HG02852 (cell line): ENCODE measurements around the gene TPSAB1.
"Not testable (repeated sequence)": the region's sequence is repeated elsewhere in the genome, so short reads cannot be mapped to it uniquely, and the experiment has no call there.

Source experiments
- ATAC-seq: cut with Tn5 transposase; IDR thresholded peaks from one replicate; pipeline ENCODE4 v1.9.1; 2021; ENCODE audit warnings: mild to moderate bottlenecking, moderate library complexity; ENCODE audit not compliant: unreplicated experiment

TPSAB1 gene

GRCh38 chr16:1223355-1224214 is 16.9 kb upstream of the TPSAB1 start:
- no peak for ATAC-seq

- no peak for ATAC-seq
Measured at GRCh38 chr16:1224558-1224957, 15.9 kb upstream of the TPSAB1 start.

GRCh38 chr16:1225051-1225451 is 15.5 kb upstream of the TPSAB1 start, which contains the start of gene TPSG1:
Gene TPSG1 (minus strand): TSS chr16:1225268. CDS start chr16:1225252, 16 bp downstream.
- no peak for ATAC-seq

DNA sequence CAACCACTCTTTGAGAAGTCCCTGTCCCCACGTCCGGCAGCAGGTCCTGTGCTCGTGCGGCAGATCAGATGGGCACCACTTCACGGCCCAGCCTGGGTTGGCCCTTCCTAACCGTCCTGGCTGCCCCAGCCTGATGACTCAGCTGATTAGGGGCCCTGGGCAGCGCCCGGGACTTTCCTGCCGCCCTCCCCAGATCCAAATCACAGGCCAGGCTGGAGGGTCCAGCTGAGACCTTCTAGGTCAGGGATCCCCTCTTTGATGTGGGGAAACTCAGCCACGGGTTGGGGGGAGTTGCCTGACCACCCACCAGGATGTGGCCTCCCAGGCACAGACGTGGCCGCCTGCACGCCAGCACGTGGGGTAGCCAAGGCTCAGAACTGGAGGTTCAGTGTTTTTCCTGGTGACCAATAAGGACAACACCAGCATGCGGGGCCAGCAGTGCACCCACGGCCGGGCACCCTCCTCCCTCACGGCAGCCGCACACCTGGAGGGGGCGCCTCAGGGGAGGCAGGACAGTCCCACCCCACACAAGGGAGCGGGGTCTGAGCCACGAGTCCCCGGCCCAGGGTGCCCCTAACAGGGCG is 14.7 kb upstream of the TPSAB1 start:
- not testable (repeated sequence) for ATAC-seq

DNA sequence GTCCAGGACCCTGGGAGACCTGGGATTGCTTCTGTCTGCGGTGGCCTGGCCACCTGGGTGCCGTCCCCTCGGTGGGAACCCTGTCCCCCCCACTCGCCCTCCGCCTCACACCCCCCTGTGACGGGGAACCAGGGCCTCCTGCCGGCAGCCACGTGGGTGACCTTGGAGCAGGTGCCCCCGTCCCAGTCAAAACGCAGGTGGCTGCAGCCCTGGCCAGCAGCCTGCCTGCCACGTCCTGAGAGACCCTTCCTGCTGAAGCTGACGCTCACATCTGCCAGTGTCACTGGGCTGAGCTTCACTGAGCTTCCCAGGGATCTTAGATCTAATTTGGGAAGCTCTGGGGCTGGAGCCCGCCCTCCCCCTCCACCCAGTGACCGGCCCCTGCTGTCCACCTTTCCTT is 13.8 kb upstream of the TPSAB1 start:
- not testable (repeated sequence) for ATAC-seq

DNA sequence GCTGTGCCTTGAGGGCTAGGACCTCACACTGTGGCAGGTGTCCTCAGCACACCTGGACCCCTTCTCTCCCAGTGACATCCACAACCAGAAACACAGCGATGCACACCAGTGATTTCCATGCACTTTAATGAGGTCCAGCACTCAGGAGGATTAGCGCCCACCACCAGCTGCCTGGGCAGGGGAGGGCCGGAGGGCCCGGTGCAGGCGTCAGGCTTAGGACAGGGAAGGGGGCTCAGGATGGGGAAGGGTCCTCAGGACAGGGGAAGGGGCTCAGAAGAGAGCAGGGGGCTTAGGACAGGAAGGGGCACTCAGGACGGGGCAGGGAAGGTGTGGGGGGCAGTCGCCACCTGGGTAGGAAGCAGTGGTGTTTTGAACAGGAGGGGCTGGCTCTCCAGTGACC is 12.3 kb upstream of the TPSAB1 start:
- ATAC-seq = not testable (repeated sequence)

- not testable (repeated sequence) for ATAC-seq
Measured at GRCh38 chr16:1229476-1229875, 11.0 kb upstream of the TPSAB1 start.

DNA sequence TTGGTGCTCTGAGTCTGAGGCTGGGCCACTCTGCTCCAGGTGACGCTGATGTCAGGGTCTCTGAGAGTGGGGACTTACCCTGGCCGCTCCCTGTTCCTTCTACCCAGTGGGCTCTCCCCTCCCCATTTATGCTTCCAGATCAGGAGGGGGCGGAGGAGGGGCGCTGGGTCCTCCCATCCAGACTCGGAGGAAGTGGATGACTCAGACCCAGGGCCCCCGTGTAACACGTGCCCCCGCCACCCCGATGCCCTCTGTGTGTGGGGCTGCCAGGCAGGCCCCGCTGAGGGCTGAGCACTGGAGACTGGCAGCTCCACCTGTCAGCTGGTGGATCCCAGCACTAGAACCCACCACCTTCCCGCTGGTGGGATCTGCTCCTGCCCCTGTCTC is 10.4 kb upstream of the TPSAB1 start, which contains the start of gene TPSB2:
TPSB2 (minus strand) TSS at position 101 of the 387 bp plus-strand sequence. CDS start 233 bp downstream, outside the sequence.
- not testable (repeated sequence) for ATAC-seq

- not testable (repeated sequence) for ATAC-seq
Measured at GRCh38 chr16:1230471-1231212, 9.9 kb upstream of the TPSAB1 start.

DNA sequence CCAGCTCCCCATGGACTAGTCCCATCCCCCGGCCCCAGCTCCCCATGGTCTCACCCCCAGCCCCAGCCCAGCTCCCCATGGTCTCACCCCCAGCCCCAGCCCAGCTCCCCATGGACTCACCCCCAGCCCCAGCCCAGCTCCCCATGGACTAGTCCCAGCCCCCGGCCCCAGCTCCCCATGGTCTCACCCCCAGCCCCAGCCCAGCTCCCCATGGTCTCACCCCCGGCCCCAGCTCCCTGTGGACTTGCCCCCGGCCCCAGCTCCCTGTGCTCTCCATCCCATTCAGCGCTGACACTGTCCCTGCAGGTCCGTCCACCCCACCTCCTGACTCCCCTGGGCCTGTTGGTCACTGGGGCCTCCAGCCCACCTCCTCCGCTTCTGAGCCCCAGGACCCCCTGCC is 9.2 kb upstream of the TPSAB1 start:
- not testable (repeated sequence) for ATAC-seq

DNA sequence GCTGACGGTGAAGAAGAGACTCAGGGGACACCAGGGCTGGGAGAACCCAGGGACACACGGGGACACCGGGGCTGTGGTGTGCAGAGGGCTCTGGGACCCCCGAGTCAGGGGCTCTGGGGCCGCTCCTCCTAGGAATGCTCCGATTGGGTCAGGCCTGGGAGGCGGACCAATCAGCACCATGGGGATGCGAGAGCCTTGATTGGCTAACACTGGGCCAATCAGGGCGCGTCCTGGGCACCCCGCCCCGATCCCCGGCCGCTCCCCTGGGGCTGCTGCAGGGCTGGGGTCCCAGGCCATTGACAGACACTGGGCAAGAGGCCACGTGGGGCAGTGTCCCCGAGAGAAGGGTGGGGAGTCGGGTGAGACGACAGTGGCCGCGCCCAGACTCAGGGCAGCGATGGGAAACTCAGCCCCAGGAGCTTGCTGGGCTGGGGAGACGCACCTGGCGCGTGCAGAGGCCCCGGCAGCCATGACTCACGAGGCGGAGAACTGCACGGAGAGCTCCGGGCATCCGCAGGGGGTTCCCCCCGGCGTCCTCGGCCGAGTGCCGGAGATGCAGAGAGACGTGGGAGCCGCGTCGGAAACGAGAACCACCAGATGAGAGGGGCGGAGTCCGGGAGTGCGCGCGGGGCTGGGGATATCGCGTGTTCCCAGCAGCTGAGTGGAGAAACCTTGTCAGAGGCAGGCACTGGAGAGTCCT is 8.3 kb upstream of the TPSAB1 start:
- not testable (repeated sequence) for ATAC-seq

DNA sequence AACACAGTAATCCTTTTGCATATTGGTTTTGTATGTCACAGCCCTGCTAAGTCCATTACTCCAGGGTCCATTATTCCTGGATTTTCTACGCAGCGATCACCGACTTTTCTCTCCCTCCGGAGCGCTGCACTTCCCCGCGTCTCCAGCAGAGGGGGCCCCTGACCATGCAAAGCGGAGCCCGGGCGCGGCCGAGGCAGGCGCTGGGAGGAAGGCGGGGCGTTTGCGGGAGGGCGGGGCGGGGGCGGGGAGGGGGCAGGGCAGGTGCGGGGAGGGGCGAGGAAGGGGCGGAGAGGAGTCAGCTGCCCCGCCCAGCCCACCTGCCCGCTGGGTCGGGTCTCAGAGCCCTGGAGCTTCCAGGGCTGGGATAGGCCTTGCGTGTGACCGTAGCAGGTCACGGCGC is 3.8 kb upstream of the TPSAB1 start:
- ATAC-seq = not testable (repeated sequence)

DNA sequence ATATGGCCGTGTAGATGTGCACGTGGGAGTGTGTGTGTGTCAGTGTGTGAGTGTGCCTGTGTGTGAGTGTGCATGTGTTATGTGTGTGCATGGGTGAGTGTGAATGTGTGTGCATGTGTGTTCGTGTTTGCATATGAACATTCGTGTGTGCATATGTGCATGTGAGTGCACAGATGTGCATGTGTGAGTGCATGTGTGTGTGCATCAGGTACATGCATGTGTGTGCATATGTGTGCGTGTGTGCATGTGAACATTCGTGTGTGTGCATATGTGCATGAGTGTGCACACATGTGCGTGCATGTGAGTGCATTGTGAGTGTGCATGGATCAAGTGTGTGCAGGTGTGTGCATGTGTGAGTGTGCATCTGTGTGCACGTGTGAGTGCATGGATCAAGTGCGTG is 2.5 kb upstream of the TPSAB1 start:
- ATAC-seq = no peak

- ATAC-seq = not testable (repeated sequence)
Measured at GRCh38 chr16:1238909-1239308, 1.6 kb upstream of the TPSAB1 start.

DNA sequence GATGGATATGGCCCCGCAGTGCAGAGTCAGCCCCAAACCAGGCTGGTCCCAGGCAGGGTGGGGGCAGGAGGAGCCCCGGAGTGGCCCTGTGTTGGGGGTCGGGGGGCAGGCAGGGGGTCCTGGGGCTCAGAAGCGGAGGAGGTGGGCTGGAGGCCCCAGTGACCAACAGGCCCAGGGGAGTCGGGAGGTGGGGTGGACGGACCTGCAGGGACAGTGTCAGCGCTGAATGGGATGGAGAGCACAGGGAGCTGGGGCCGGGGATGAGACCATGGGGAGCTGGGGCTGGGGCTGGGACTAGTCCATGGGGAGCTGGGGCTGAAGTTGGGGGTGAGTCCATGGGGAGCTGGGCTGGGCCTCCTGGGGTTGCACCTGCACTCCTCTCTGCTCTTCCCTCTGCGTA is 930 bp upstream of the TPSAB1 start:
- not testable (repeated sequence) for ATAC-seq

- ATAC-seq = not testable (repeated sequence)
Measured at GRCh38 chr16:1241081-1241480, 576 bp downstream of the TPSAB1 start.

DNA sequence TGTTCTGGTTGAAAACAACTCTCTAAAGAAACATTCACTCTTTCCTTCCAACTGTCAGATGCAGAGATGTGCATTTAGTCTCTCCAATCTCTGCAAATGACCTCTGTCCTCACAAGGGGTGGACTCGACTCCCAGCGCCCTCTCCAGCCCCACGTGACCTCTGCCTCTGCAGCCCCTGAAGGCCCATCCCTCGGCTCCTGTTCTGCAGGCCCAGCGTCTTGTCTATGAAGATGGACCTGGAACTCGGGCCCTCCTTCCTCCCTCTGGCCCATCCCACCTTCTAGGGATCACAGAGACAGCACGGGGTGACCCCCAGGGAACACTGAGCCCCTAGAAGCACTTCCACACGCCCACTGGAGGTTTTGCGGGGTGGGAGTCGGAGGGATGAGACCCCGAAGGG is 2.9 kb downstream of the TPSAB1 start:
- not testable (repeated sequence) for ATAC-seq

- ATAC-seq = not testable (repeated sequence)
Measured at GRCh38 chr16:1243907-1244850, 3.7 kb downstream of the TPSAB1 start.

- ATAC-seq = no peak
Measured at GRCh38 chr16:1244881-1245280, 4.4 kb downstream of the TPSAB1 start.
